Calu3 (cell line): ENCODE measurements around the gene FRS3. TPM values are rescaled to one million over a fixed set of nuclear protein-coding genes. Genes with fewer than 3 reads are reported as not detected.

Source experiments
- BruUV-seq: library from RNA; stranded (reverse); fragments of 400-500 nt; replicated peaks from 2 replicates; lab custom pipeline; 2021; lab: Mats Ljungman, UMichigan
- CTCF ChIA-PET: fragments of 300-600 bp; sonication (Branson Sonifier 250); formaldehyde crosslinking; loops from one replicate; lab custom pipeline; 2022; ENCODE audit warnings: antibody characterized with exemption; lab: Charles Lee
- DNase-seq: peaks from one replicate; pipeline ENCODE4 v3.0.0; 2022
- H3K27ac Mint-ChIP-seq: one replicate; pipeline ENCODE4 v1.8.0; 2022; ENCODE audit warnings: mixed read lengths; ENCODE audit not compliant: unreplicated experiment
- H3K27me3 Mint-ChIP-seq: one replicate; pipeline ENCODE4 v1.8.0; 2022; ENCODE audit warnings: mixed read lengths; ENCODE audit not compliant: unreplicated experiment
- H3K36me3 Mint-ChIP-seq: one replicate; pipeline ENCODE4 v1.8.0; 2022; ENCODE audit warnings: mild to moderate bottlenecking, moderate library complexity, mixed read lengths; ENCODE audit not compliant: insufficient read depth, unreplicated experiment
- H3K4me1 Mint-ChIP-seq: one replicate; pipeline ENCODE4 v1.8.0; 2022; ENCODE audit warnings: mild to moderate bottlenecking, low read depth, mixed read lengths; ENCODE audit not compliant: unreplicated experiment
- H3K4me3 Mint-ChIP-seq: one replicate; pipeline ENCODE4 v1.8.0; 2022; ENCODE audit warnings: mild to moderate bottlenecking, low read depth, moderate library complexity, mixed read lengths; ENCODE audit not compliant: unreplicated experiment
- H3K9me3 Mint-ChIP-seq: one replicate; pipeline ENCODE4 v1.8.0; 2022; ENCODE audit warnings: low read depth, mixed read lengths; ENCODE audit not compliant: unreplicated experiment
- CTCF ChIP-seq: fragments of 200-600 bp; IDR thresholded peaks from one replicate; pipeline ENCODE4 v1.8.0; 2022; ENCODE audit warnings: antibody characterized with exemption; ENCODE audit not compliant: unreplicated experiment
- intact Hi-C: fragments of 100-400 bp; cut with micrococcal nuclease; formaldehyde crosslinking; loops from one replicate; pipeline ENCODE4 v1.10.0; 2022; ENCODE audit not compliant: unreplicated experiment
- total RNA-seq: library from RNA; stranded (reverse); gene quantifications from 2 replicates; pipeline ENCODE4 v1.2.3, GENCODE V29; 2022

FRS3 gene
- total RNA-seq, 1 experiment from 2014 or later = 6.6 TPM

DNA sequence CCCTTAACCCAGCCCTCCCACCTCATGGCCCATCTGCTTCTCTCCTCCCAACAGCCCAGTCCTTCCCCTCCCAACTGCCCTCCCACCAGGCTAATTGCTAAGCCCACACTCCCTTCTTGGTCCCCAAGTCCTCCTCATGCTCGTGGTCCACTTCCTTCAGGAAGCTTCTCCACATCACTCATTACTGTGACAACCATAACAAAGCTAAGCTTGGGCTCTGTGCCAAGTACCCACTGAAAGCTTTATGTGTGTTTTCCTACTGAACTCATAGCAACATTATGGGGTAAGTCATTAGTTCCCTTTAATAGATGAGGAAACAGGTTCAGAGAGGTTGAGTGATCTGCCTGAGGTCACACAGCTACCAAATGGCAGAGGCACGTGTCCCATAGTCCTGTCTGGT is 16.2 kb downstream of the FRS3 start:
- TF ChIP-seq CTCF = no peak
- peaks cover 11% of the 10 kb centered on the region for H3K27me3 Mint-ChIP-seq
- DNase-seq = no peak
- H3K9me3 Mint-ChIP-seq = no peaks in the 10 kb centered on the region
- no TSS peak for BruUV-seq
- no peak overlapping the region for H3K27ac Mint-ChIP-seq
- intact Hi-C loops = no loop called here
- peaks cover 5% of the 10 kb centered on the region for H3K36me3 Mint-ChIP-seq
- no peak overlapping the region for H3K4me3 Mint-ChIP-seq
- CTCF ChIA-PET = no interaction called here
- H3K4me1 Mint-ChIP-seq = peaks cover 18% of the 10 kb centered on the region

GRCh38 chr6:41759905-41760579 is 19.7 kb downstream of the FRS3 start:
- H3K36me3 Mint-ChIP-seq = no peaks in the 10 kb centered on the region
- no peak for DNase-seq
- no peaks in the 10 kb centered on the region for H3K4me1 Mint-ChIP-seq
- no peaks in the 10 kb centered on the region for H3K9me3 Mint-ChIP-seq
- intact Hi-C loops = no loop called here
- no peak overlapping the region for H3K4me3 Mint-ChIP-seq
- BruUV-seq = no TSS peak
- H3K27me3 Mint-ChIP-seq = peaks cover 22% of the 10 kb centered on the region
- H3K27ac Mint-ChIP-seq = no peak overlapping the region
- CTCF ChIA-PET = no interaction called here
- TF ChIP-seq CTCF = no peak

GRCh38 chr6:41759106-41759904 is 20.4 kb downstream of the FRS3 start:
- H3K27ac Mint-ChIP-seq = no peak overlapping the region
- DNase-seq = no peak
- no peaks in the 10 kb centered on the region for H3K4me1 Mint-ChIP-seq
- H3K4me3 Mint-ChIP-seq = no peak overlapping the region
- CTCF ChIA-PET = interaction anchor here (1.0 kb wide), 1 partner anchor 12 kb away, joined by 4 read pairs; the partner anchor contains the start of gene PGC
- H3K27me3 Mint-ChIP-seq = peaks cover 28% of the 10 kb centered on the region
- BruUV-seq = no TSS peak
- H3K9me3 Mint-ChIP-seq = no peaks in the 10 kb centered on the region
- no peaks in the 10 kb centered on the region for H3K36me3 Mint-ChIP-seq
- TF ChIP-seq CTCF = no peak
- intact Hi-C loops = no loop called here

- Mint-ChIP-seq H3K4me1 (no peaks in the 10 kb centered on the region), H3K4me3 (no peak overlapping the region), H3K27ac (no peak overlapping the region), H3K36me3 (no peaks in the 10 kb centered on the region), H3K27me3 (peaks cover 28% of the 10 kb centered on the region), H3K9me3 (no peaks in the 10 kb centered on the region)
- intact Hi-C loops = no loop called here
- CTCF ChIA-PET = interaction anchor here (1.0 kb wide), 1 partner anchor 11 kb away, joined by 4 read pairs; the partner anchor contains the start of gene PGC
- TF ChIP-seq CTCF = no peak
- no peak for DNase-seq
- no TSS peak for BruUV-seq
These were observed 21.1 kb downstream of the FRS3 start for GRCh38 chr6:41758641-41759035.
